ENCODE results near the gene STXBP2. TPM values are rescaled to one million over a fixed set of nuclear protein-coding genes. Genes with fewer than 3 reads are reported as not detected.
A peak's percentile ranks its signal among the peaks of the same experiment; 100 is the strongest.

Gene STXBP2
- total RNA-seq, 1 donor from 2014 or later = 122 TPM

DNA sequence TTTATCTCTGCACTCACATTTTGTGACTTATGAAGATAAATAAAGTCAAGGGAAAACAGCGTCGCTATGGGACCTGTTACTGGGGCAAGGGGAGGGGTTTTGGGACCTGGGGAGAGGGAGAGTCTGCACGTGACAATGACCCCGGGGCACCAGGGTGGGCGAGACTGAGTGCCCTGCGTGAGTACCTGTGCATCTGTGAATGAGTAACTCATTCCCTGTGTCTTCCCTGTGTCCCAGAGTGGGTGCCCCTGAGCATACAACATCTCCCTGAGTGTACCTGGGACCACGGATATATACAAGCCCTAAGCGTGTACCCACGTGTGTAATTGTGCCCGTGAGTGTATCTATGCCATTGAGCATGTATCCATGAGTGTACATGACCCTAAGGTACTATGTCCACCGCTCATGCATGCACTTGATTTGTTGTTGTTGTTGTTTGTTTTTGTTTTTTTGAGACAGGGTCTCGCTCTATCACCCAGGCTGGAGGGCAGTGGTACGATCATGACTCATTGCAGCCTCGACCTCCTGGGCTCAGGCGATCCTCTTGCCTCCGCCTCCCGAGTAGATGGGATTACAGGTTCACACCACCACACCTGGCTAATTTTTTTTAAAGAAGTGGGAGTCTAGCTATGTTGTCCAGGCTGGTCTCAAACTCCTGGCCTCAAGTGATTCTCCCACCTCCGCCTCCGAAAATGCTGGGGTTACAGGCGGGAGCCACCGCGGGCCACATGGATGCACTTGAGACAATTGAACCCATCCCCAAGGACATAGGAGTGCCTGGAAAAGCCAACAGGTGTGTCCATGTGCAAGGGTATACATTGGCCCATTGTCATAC is 43.1 kb downstream of the STXBP2 start:
- DNase-seq (ENCODE audit: low spot score) = no peak

- peak; percentile 82 for DNase-seq (ENCODE audit: low spot score)
Observed at GRCh38 chr19:7680606-7681339, 43.9 kb downstream of the STXBP2 start, which contains the start of gene TRAPPC5. TRAPPC5 (plus strand) TSS chr19:7680833; CDS start chr19:7682254, 1,421 bp downstream.

DNA sequence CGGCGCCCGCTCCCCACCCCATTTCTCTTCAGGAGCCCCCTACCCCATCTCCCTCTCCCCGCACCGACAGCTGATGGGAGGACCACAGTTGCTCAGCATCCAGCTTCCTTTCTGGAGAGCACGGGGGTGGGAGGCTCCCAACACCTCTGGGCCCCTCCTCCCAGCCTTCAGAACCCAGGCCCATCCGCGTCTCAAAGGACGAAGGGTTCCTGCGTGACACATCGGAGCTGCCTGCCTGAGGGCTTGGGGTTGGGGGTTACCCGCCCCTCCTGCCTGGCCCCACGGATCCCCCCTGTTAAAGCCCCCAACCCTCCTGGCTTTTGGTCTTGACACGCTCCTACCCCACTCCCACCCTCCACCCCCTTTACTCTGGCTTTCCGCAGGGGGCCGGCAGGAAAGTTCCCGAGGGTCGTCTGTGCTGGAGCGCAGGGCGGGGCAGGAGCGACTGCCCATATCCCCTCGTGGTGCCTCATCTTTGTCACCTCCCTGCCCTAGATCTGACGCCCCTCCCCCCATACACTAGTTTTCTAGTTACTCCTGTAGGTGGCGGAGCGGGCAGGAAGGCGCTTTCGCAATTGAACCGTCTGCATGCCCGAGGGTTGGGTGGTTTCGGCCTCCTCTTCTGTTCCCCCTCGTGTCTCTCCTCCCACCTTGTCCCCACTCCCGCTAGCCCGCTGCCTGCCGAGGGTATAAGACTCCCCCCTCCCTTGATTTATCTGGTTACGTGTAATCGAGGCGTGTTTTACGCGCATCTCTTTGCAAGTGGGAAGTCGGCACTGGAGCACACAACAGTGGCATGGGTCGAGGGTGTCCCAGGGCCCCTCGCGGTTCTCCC is 44.6 kb downstream of the STXBP2 start:
- DNase-seq (ENCODE audit: low spot score) = peak; percentile 84

DNA sequence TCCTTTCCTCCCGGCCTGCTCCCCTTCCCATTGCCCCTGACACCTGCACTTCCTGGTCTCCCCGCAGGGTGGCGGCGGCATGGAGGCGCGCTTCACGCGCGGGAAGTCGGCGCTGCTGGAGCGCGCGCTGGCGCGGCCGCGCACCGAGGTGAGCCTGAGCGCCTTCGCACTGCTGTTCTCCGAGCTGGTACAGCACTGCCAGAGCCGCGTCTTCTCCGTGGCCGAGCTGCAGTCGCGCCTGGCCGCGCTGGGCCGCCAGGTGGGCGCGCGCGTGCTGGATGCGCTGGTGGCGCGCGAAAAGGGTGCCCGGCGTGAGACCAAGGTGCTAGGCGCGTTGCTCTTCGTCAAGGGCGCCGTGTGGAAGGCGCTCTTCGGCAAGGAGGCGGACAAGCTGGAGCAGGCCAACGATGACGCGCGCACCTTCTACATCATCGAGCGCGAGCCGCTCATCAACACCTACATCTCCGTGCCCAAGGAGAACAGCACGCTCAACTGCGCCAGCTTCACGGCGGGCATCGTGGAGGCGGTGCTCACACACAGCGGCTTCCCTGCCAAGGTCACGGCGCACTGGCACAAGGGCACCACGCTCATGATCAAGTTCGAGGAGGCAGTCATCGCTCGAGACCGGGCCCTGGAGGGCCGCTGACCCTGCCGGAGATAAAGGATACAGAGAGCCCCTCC is 45.4 kb downstream of the STXBP2 start:
- no peak for DNase-seq (ENCODE audit: low spot score)

DNA sequence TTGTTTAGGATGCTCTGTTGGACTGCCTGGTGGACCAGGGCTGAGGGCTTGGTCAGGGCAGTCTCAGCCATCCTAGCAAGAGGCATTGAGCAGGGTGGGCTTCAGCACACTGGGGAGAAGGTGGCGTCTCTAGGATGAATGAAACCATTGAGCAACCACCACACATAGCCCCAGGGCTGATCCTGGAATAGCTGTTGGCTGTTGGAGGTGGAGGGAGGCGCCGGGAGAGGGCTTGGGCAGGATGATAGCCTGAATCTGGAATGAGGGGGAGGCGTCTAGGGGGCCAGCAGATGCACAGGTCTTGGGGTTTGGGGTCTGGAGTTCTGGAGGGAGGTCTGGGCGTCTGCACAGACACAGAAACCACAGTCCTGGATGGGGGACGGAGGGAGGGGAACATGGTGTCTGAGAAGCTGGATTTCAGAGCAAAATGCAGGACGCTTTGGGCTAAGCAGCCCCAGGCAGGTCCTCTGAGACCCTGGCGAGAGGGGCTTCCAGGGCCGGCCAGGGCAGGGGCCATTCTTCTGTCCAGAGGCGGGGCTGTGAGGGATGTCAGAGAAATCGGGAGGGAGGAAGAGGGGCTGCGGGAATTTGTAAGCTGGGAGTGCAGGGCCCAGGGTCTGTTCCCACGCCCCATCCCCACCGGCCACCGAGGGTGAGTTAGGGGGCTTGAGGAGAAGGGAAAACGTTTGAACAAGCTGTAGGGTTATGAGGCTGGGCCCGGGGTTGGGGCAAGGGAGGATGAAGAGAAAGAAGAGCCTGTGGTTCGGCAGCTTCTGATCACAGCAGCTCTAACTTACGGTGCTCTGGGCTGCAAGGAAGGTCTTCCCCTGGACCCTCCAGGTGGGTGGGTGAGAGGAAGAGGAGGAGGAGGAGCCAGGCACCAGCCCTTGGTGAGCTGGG is 48.9 kb downstream of the STXBP2 start:
- DNase-seq (ENCODE audit: low spot score) = no peak

DNA sequence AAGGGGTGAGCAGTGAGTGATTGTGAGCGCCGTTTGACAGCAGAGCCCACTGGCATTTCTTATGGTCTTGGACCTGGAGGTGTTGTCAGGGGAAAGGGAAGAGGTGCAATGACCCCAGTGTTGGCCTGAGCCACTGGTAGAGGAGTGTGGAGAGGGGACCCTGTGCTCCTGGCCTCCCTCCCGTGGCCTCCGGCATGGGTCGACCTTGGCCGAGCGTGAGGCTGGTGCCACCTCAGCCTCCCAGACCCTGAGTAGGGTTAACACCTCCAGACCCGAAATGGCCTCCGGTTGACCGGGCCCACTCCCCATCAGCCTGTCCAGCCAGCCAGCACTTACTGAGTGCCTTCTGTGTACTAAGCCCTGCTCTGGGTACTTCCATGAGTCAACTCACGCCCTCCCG is 50.3 kb downstream of the STXBP2 start:
- DNase-seq (ENCODE audit: low spot score) = no peak

DNA sequence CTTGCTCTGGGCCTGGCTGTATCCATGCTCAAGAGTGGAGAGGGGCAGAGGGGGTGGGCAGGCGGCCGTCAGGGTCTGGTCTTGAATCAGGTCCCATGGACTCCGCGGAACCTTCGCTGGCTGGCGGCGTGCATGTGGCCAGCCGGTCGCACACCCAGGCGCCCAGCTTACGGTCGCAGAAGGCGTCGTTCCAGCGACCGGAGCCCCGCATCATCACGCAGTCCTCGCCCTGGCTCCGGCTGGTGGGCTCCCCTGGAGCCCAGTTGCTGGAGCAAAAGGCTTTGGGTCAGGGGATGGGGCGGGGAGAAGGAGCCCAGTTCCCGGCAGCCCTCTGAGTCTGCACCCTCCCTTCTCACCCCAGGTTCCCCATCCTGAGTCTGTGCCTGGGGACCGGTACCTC is 52.3 kb downstream of the STXBP2 start:
- no peak for DNase-seq (ENCODE audit: low spot score)

DNA sequence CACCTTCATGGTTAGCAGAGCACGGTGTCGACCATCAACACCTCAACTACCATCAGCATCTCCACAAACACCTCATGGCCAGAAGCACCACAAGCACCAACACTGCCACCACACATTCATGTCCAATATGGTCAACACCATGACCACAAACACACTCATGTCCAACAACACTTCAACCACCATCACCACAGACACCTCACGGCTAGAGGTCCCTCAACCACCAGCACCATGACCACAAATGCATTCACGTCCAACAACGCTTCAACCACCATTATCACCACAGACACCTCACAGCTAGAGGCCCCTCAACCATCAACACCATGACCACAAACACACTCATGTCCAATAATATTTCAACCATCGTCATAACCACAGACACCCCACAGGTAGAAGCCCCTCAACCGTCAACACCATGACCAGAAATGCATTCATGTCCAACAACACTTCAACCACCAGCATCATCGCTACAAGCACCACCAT is 53.9 kb downstream of the STXBP2 start:
- no peak for DNase-seq (ENCODE audit: low spot score)

DNA sequence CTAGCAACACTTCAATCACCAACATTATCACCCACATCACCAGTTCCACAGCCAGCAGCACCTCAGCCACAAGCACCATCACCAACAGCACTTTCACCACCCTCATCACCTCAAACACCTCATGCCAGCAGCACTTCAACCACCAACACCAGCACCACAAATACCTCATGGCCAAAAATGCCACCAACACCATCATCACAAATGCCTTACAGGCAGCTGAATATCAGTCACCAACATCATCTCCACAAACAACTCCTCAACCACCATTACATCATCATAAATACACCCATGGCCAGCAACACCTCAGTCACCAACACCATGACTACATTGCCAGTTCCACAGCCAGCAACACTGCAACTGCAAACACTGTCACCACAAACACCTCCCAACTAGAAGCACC is 54.6 kb downstream of the STXBP2 start:
- DNase-seq (ENCODE audit: low spot score) = no peak

DNA sequence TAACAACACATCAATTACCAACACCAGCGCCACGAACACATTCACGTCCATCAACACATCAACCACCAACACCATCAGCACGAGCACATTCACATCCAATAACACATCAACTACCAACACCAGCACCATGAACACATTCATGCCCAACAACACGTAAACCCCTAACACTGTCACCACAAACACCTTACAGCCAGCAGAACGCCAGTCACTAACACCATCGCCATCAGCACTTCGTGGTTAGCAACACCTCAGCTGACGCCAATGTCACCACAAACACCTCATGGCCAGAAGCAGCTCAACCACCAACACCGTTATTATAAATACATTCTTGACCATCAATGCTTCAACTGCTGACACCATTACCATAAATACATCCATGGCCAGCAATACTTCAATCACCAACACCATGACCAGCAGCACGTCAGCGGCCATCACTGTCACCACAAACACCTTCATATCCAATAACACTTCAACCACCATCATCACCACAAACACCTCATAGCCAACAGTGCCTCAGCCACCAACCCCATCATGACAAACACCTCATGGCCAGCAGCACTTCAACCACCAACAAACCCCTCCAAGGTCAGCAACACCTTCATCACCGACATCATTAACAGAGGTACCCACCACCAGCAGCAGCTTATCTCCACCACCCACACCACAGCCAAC is 55.6 kb downstream of the STXBP2 start:
- no peak for DNase-seq (ENCODE audit: low spot score)

GRCh38 chr19:7694499-7694898 is 57.6 kb downstream of the STXBP2 start:
- DNase-seq (ENCODE audit: low spot score) = no peak

Other genes with a start within 250 kb of the STXBP2 start
- 7.8 TPM for gene PEX11G, start 148.1 kb upstream of the STXBP2 start, total RNA-seq
- gene ZNF358, start 121.0 kb upstream of the STXBP2 start, total RNA-seq = 34.3 TPM
- 20.0 TPM for gene MCOLN1, start 114.5 kb upstream of the STXBP2 start, total RNA-seq
- 79.5 TPM for gene PNPLA6, start 101.4 kb upstream of the STXBP2 start, total RNA-seq
- gene CAMSAP3, start 41.2 kb upstream of the STXBP2 start, total RNA-seq = 29.3 TPM
- 39.0 TPM for gene XAB2, start 7.6 kb upstream of the STXBP2 start, total RNA-seq
- gene PET100, start 7.3 kb upstream of the STXBP2 start, total RNA-seq = 66.7 TPM
- 1.7 TPM for gene PCP2, start 3.4 kb upstream of the STXBP2 start, total RNA-seq
- not detected for gene RETN, start 31.9 kb downstream of the STXBP2 start, total RNA-seq
- not detected for gene MCEMP1, start 40.0 kb downstream of the STXBP2 start, total RNA-seq
- gene TRAPPC5, start 43.7 kb downstream of the STXBP2 start, total RNA-seq = 80.8 TPM
- not detected for gene FCER2, start 65.0 kb downstream of the STXBP2 start, total RNA-seq
- gene CLEC4G, start 95.0 kb downstream of the STXBP2 start, total RNA-seq = 0.57 TPM
- gene CD209, start 110.4 kb downstream of the STXBP2 start, total RNA-seq = 3.3 TPM
- not detected for gene CLEC4M, start 126.1 kb downstream of the STXBP2 start, total RNA-seq
- gene EVI5L, start 193.1 kb downstream of the STXBP2 start, total RNA-seq = 15.9 TPM
- gene PRR36, start 237.3 kb downstream of the STXBP2 start, total RNA-seq = 2.0 TPM

All from ureter (tissue), 1 donor.